Mesenchymal stem cell (in vitro differentiated cells and primary cell): ENCODE measurements around the gene SHISA8. TPM values are rescaled to one million over a fixed set of nuclear protein-coding genes. Genes with fewer than 3 reads are reported as not detected.

Experiments
- DNase-seq: peaks from one replicate; pipeline ENCODE4 v3.0.0-alpha.2; 2013
- H2AFZ ChIP-seq: one replicate; pipeline ENCODE4 v1.6.1; 2013; ENCODE audit warnings: low read depth, mild to moderate bottlenecking, control low read depth, inconsistent platforms, low read length, moderate library complexity
- H2AK5ac ChIP-seq: 2 replicates; pipeline ENCODE4 v1.6.1; 2013; ENCODE audit warnings: low read length, moderate library complexity, mild to moderate bottlenecking, inconsistent platforms; ENCODE audit not compliant: severe bottlenecking
- H2BK120ac ChIP-seq: one replicate; pipeline ENCODE4 v1.6.1; 2013; ENCODE audit warnings: low read depth, mild to moderate bottlenecking, inconsistent platforms, low read length, moderate library complexity
- H2BK12ac ChIP-seq, 2 experiments: one replicate each; pipeline ENCODE4 v1.6.1; 2013; ENCODE audit warnings: inconsistent platforms in 2 of 2, low read length in 2 of 2, mild to moderate bottlenecking in 2 of 2, moderate library complexity in 2 of 2, control low read depth in 1 of 2
- H2BK15ac ChIP-seq: one replicate; pipeline ENCODE4 v1.6.1; 2013; ENCODE audit warnings: mild to moderate bottlenecking, low read depth, inconsistent platforms; ENCODE audit not compliant: poor library complexity, severe bottlenecking
- H2BK5ac ChIP-seq: 2 replicates; pipeline ENCODE4 v1.6.1; 2013; ENCODE audit warnings: low read depth, mild to moderate bottlenecking, low read length, control low read depth, inconsistent platforms; ENCODE audit not compliant: poor library complexity, severe bottlenecking
- H3K14ac ChIP-seq, 2 experiments: one replicate each; pipeline ENCODE4 v1.6.1; 2013; ENCODE audit warnings: inconsistent platforms in 2 of 2, low read length in 2 of 2, control low read depth in 1 of 2, mild to moderate bottlenecking in 1 of 2, moderate library complexity in 1 of 2
- H3K18ac ChIP-seq, 2 experiments: one replicate each; pipeline ENCODE4 v1.6.1; 2013; ENCODE audit warnings: inconsistent platforms in 2 of 2, low read length in 2 of 2, control low read depth in 1 of 2, low read depth in 1 of 2, mild to moderate bottlenecking in 1 of 2
- H3K23ac ChIP-seq, 2 experiments: one replicate each; pipeline ENCODE4 v1.6.1; 2013; ENCODE audit warnings: inconsistent platforms in 2 of 2, low read length in 2 of 2, mild to moderate bottlenecking in 2 of 2, moderate library complexity in 2 of 2, control low read depth in 1 of 2
- H3K27ac ChIP-seq: 2 replicates; pipeline ENCODE4 v1.5.1; 2013; ENCODE audit warnings: mild to moderate bottlenecking, moderate library complexity, low read length, control low read depth, inconsistent platforms; ENCODE audit not compliant: poor library complexity, severe bottlenecking
- H3K27me3 ChIP-seq, 2 experiments: 2 replicates each; pipeline versions ENCODE4 v1.6.1 to v1.7.0; 2013; ENCODE audit warnings: low read length in 2 of 2, mild to moderate bottlenecking in 2 of 2, moderate library complexity in 2 of 2, control low read depth in 1 of 2, inconsistent platforms in 1 of 2; ENCODE audit not compliant: control insufficient read depth in 1 of 2, insufficient read depth in 1 of 2
- H3K36me3 ChIP-seq, 2 experiments: 2 replicates each; pipeline versions ENCODE4 v1.6.1 to v1.7.0; 2013; ENCODE audit warnings: low read length in 2 of 2, control low read depth in 1 of 2, inconsistent platforms in 1 of 2, low read depth in 1 of 2, mild to moderate bottlenecking in 1 of 2; ENCODE audit not compliant: insufficient read depth in 2 of 2, control insufficient read depth in 1 of 2
- H3K4ac ChIP-seq, 2 experiments: one replicate each; pipeline ENCODE4 v1.6.1; 2013; ENCODE audit warnings: inconsistent platforms in 2 of 2, low read length in 2 of 2, mild to moderate bottlenecking in 2 of 2, moderate library complexity in 2 of 2, control low read depth in 1 of 2, low read depth in 1 of 2
- H3K4me1 ChIP-seq: 2 replicates; pipeline ENCODE4 v1.6.1; 2013; ENCODE audit warnings: low read depth, low read length, control low read depth; ENCODE audit not compliant: control insufficient read depth, insufficient read depth
- H3K4me2 ChIP-seq: 2 replicates; pipeline ENCODE4 v1.6.1; 2013; ENCODE audit warnings: low read length, mild to moderate bottlenecking, inconsistent platforms; ENCODE audit not compliant: poor library complexity, severe bottlenecking
- H3K4me3 ChIP-seq, 2 experiments: 2 replicates each; pipeline versions ENCODE4 v1.5.1 to v1.7.0; 2013; ENCODE audit warnings: low read length in 2 of 2, mild to moderate bottlenecking in 2 of 2, control low read depth in 1 of 2, low read depth in 1 of 2; ENCODE audit not compliant: insufficient read depth in 1 of 2
- H3K79me1 ChIP-seq: replicated peaks from 2 replicates; pipeline ENCODE4 v1.6.1; 2013; ENCODE audit warnings: mild to moderate bottlenecking, control low read depth, low read length, inconsistent platforms; ENCODE audit not compliant: poor library complexity, severe bottlenecking
- H3K9ac ChIP-seq: 2 replicates; pipeline ENCODE4 v1.7.0; 2013; ENCODE audit warnings: mild to moderate bottlenecking, low read length, moderate library complexity
- H3K9me3 ChIP-seq: 2 replicates; pipeline ENCODE4 v1.7.0; 2013; ENCODE audit warnings: mild to moderate bottlenecking, low read length; ENCODE audit not compliant: control insufficient read depth
- H4K8ac ChIP-seq: one replicate; pipeline ENCODE4 v1.6.1; 2013; ENCODE audit warnings: inconsistent platforms, mild to moderate bottlenecking, low read length, moderate library complexity
- H4K91ac ChIP-seq: one replicate; pipeline ENCODE4 v1.6.1; 2013; ENCODE audit warnings: mild to moderate bottlenecking, low read length, inconsistent platforms
- WGBS: methylation state at CpG from one replicate; pipeline ENCODE4 v1.1.7; 2013; ENCODE audit warnings: mixed read lengths; 5-methylcytosine and 5-hydroxymethylcytosine counted together
- polyA plus RNA-seq, 2 experiments: library from polyadenylated mRNA; stranded (reverse); fragments of 200-250 nt; gene quantifications; one replicate each; pipeline ENCODE4 v1.2.3, GENCODE V29; 2013

SHISA8 gene
- not detected for polyA plus RNA-seq (2013, experiment 1 of 2)
- not detected for polyA plus RNA-seq (2013, experiment 2 of 2)

GRCh38 chr22:41915035-41915785 is at the start of gene SHISA8:
Gene SHISA8 (minus strand): TSS chr22:41915074. CDS start chr22:41914667, 407 bp downstream.
- 3% methylated on average over 43 of the region's 63 CpGs for WGBS
- Histone ChIP-seq H2BK12ac (no peak within 1 kb of the TSS), H3K23ac (peak within 1 kb of the TSS in 1 of 2 experiments; percentile 36)

GRCh38 chr22:41964112-41964491 is 49.2 kb upstream of the SHISA8 start:
- DNase-seq, result no peak
- Histone ChIP-seq H3K4me2 (no peak overlapping the region), H2AFZ (no peak overlapping the region), H4K8ac (no peak overlapping the region), H2BK5ac (no peak overlapping the region), H3K18ac (no peak overlapping the region), H4K91ac (no peak overlapping the region), H3K4me3 (no peak overlapping the region), H3K4ac (no peak overlapping the region), H3K23ac (no peak overlapping the region), H2BK15ac (no peak overlapping the region), H3K27me3 (peaks cover 7 to 19% of the 10 kb centered on the region in 2 experiments), H3K27ac (no peak overlapping the region), H3K4me1 (no peaks in the 10 kb centered on the region), H2AK5ac (no peak overlapping the region), H3K36me3 (no peaks in the 10 kb centered on the region), H3K14ac (no peak overlapping the region), H3K9ac (no peak overlapping the region), H2BK12ac (no peak overlapping the region), H3K9me3 (no peaks in the 10 kb centered on the region), H3K79me1 (no peaks in the 10 kb centered on the region), H2BK120ac (no peak overlapping the region)
- 92% methylated on average over 4 of the region's 5 CpGs for WGBS

More at GRCh38 chr22:41915035-41915785, at the start of gene SHISA8:
- Histone ChIP-seq H4K8ac (no peak within 1 kb of the TSS), H2AK5ac (no peak within 1 kb of the TSS), H4K91ac (peak within 1 kb of the TSS; percentile 32), H2BK15ac (no peak within 1 kb of the TSS), H3K79me1 (no peaks in the 10 kb centered on the region), H2BK5ac (no peak within 1 kb of the TSS), H3K18ac (no peak within 1 kb of the TSS), H3K4me3 (no peak within 1 kb of the TSS), H3K27ac (no peak within 1 kb of the TSS), H3K4me2 (peak within 1 kb of the TSS; percentile 68), H3K4ac (no peak within 1 kb of the TSS), H3K9ac (no peak within 1 kb of the TSS), H3K4me1 (peaks cover 52% of the 10 kb centered on the region), H3K14ac (no peak within 1 kb of the TSS), H2AFZ (no peak within 1 kb of the TSS), H2BK120ac (no peak within 1 kb of the TSS), H3K36me3 (no peaks in the 10 kb centered on the region), H3K27me3 (peaks cover 57 to 84% of the 10 kb centered on the region in 2 experiments), H3K9me3 (no peaks in the 10 kb centered on the region)
- DNase-seq, result peak; percentile 54

- 71% methylated on average over 9 of the region's 9 CpGs for WGBS
- DNase-seq, result no peak
Observed at GRCh38 chr22:41963453-41964111, 48.7 kb upstream of the SHISA8 start.

GRCh38 chr22:41957941-41958556 is 43.2 kb upstream of the SHISA8 start:
- H2BK120ac ChIP-seq, result no peak overlapping the region
- WGBS, result 69% methylated on average over 18 of the region's 23 CpGs
- DNase-seq, result no peak

More at GRCh38 chr22:41963453-41964111, 48.7 kb upstream of the SHISA8 start:
- Histone ChIP-seq H3K23ac (no peak overlapping the region), H3K79me1 (no peaks in the 10 kb centered on the region), H2AFZ (no peak overlapping the region), H3K4me1 (no peaks in the 10 kb centered on the region), H3K27me3 (peaks cover 5 to 14% of the 10 kb centered on the region in 2 experiments), H3K36me3 (no peaks in the 10 kb centered on the region), H4K91ac (no peak overlapping the region), H4K8ac (no peak overlapping the region), H2BK5ac (no peak overlapping the region), H3K27ac (no peak overlapping the region), H2BK120ac (no peak overlapping the region), H3K4me2 (no peak overlapping the region), H3K4ac (no peak overlapping the region), H3K18ac (no peak overlapping the region), H3K9ac (no peak overlapping the region), H2BK12ac (no peak overlapping the region), H2BK15ac (no peak overlapping the region), H2AK5ac (no peak overlapping the region), H3K4me3 (no peak overlapping the region), H3K14ac (no peak overlapping the region), H3K9me3 (no peaks in the 10 kb centered on the region)

More at GRCh38 chr22:41957941-41958556, 43.2 kb upstream of the SHISA8 start:
- H3K14ac ChIP-seq, result no peak overlapping the region
- H3K18ac ChIP-seq, result peak overlapping the region in 1 of 2 experiments; percentile 16
- no peak overlapping the region for H2AK5ac ChIP-seq
- peaks cover 8% of the 10 kb centered on the region for H3K4me1 ChIP-seq
- peaks cover 3 to 6% of the 10 kb centered on the region in 2 experiments for H3K27me3 ChIP-seq
- no peak overlapping the region for H3K23ac ChIP-seq
- H3K36me3 ChIP-seq, result no peaks in the 10 kb centered on the region
- no peaks in the 10 kb centered on the region for H3K79me1 ChIP-seq
- no peak overlapping the region for H3K27ac ChIP-seq
- no peaks in the 10 kb centered on the region for H3K9me3 ChIP-seq
- H2BK15ac ChIP-seq, result no peak overlapping the region
- peak overlapping the region in 1 of 2 experiments; percentile 35 for H3K4ac ChIP-seq
- no peak overlapping the region for H3K4me3 ChIP-seq
- no peak overlapping the region for H2AFZ ChIP-seq
- H4K91ac ChIP-seq, result peak overlapping the region; percentile 48
- H3K4me2 ChIP-seq, result peak overlapping the region; percentile 5
- no peak overlapping the region for H3K9ac ChIP-seq
- H2BK5ac ChIP-seq, result no peak overlapping the region
- H4K8ac ChIP-seq, result peak overlapping the region; percentile 59
- no peak overlapping the region for H2BK12ac ChIP-seq
